Muscle layer of duodenum (tissue), 2 donors: ENCODE data around the gene FBXO42.
"Not testable (repeated sequence)": the region's sequence is repeated elsewhere in the genome, so short reads cannot be mapped to it uniquely, and the experiment has no call there.

ENCODE experiments used
- H3K27ac ChIP-seq: one replicate; pipeline ENCODE4 v1.7.0; 2013; ENCODE audit warnings: mild to moderate bottlenecking, low read length
- H3K27me3 ChIP-seq: one replicate; pipeline ENCODE4 v1.7.0; 2013; ENCODE audit warnings: low read depth, mild to moderate bottlenecking, control low read depth, low read length
- H3K36me3 ChIP-seq, 2 donors: one replicate each; pipeline ENCODE4 v1.7.0; 2013; ENCODE audit warnings: low read length in 2 of 2, control low read depth in 1 of 2, mild to moderate bottlenecking in 1 of 2; ENCODE audit not compliant: insufficient read depth in 2 of 2, control insufficient read depth in 1 of 2
- H3K4me1 ChIP-seq, 2 donors: one replicate each; pipeline ENCODE4 v1.7.0; 2013; ENCODE audit warnings: low read length in 2 of 2, mild to moderate bottlenecking in 2 of 2, control low read depth in 1 of 2, moderate library complexity in 1 of 2; ENCODE audit not compliant: insufficient read depth in 2 of 2, control insufficient read depth in 1 of 2
- H3K4me3 ChIP-seq, 2 donors: one replicate each; pipeline ENCODE4 v1.7.0; 2013; ENCODE audit warnings: low read length in 2 of 2, low read depth in 1 of 2, mild to moderate bottlenecking in 1 of 2
- H3K9me3 ChIP-seq, 2 donors: one replicate each; pipeline ENCODE4 v1.7.0; 2013; ENCODE audit warnings: low read length in 2 of 2, control low read depth in 1 of 2, mild to moderate bottlenecking in 1 of 2; ENCODE audit not compliant: control insufficient read depth in 1 of 2
- donor health status: healthy.

The FBXO42 gene

GRCh38 chr1:16246961-16247360, 105.3 kb downstream of the FBXO42 start:
- Histone ChIP-seq H3K9me3 (no peaks in the 10 kb centered on the region), H3K27ac (no peak overlapping the region), H3K4me1 (peaks cover 18 to 36% of the 10 kb centered on the region in 2 donors), H3K27me3 (no peaks in the 10 kb centered on the region), H3K4me3 (no peak overlapping the region), H3K36me3 (peaks cover 16 to 31% of the 10 kb centered on the region in 2 donors)

- Histone ChIP-seq H3K36me3 (peaks cover 9 to 24% of the 10 kb centered on the region in 2 donors), H3K4me1 (peaks cover 18 to 36% of the 10 kb centered on the region in 2 donors)
- H3K27ac ChIP-seq, H3K27me3 ChIP-seq, H3K4me3 ChIP-seq, H3K9me3 ChIP-seq: not testable (repeated sequence)
These were observed 106.0 kb downstream of the FBXO42 start for GRCh38 chr1:16246239-16246638.

GRCh38 chr1:16245476-16246196, 106.6 kb downstream of the FBXO42 start:
- no peaks in the 10 kb centered on the region for H3K27me3 ChIP-seq
- no peak overlapping the region for H3K27ac ChIP-seq
- H3K36me3 ChIP-seq: peaks cover 5 to 18% of the 10 kb centered on the region in 2 donors
- H3K4me3 ChIP-seq: no peak overlapping the region
- H3K4me1 ChIP-seq: peaks cover 18 to 34% of the 10 kb centered on the region in 2 donors
- H3K9me3 ChIP-seq: no peaks in the 10 kb centered on the region

GRCh38 chr1:16244650-16245285, 107.5 kb downstream of the FBXO42 start:
- Histone ChIP-seq H3K36me3 (peaks cover 5 to 13% of the 10 kb centered on the region in 2 donors), H3K9me3 (no peaks in the 10 kb centered on the region), H3K27me3 (no peaks in the 10 kb centered on the region), H3K4me1 (peaks cover 18 to 29% of the 10 kb centered on the region in 2 donors), H3K27ac (no peak overlapping the region), H3K4me3 (no peak overlapping the region)

GRCh38 chr1:16243936-16244649, 108.2 kb downstream of the FBXO42 start:
- Histone ChIP-seq H3K27ac (no peak overlapping the region), H3K4me3 (no peak overlapping the region), H3K27me3 (no peaks in the 10 kb centered on the region), H3K9me3 (no peaks in the 10 kb centered on the region), H3K36me3 (peaks cover 5 to 13% of the 10 kb centered on the region in 2 donors), H3K4me1 (peaks cover 12 to 22% of the 10 kb centered on the region in 2 donors)

DNA sequence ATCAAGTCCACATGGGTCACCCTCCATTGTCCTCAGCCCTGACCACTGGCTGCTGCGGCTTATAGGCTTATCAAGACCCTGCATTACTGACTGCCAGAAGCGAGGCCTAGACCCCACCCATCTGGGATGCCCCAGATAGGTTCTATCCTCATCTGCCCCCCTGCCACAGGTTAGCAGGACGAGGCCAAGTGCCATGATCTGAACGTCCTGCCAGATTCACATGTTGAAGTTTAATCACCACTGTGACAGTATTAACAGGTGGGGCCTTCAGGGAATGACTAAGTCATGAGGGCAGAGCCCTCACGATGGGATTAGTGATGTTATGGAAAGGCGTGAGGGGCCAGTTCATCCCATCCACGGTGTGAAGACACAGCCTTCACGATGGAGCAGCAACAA, 109.1 kb downstream of the FBXO42 start:
- H3K36me3 ChIP-seq: peaks cover 5 to 13% of the 10 kb centered on the region in 2 donors
- no peaks in the 10 kb centered on the region for H3K9me3 ChIP-seq
- H3K4me3 ChIP-seq: no peak overlapping the region
- no peak overlapping the region for H3K27ac ChIP-seq
- peaks cover 3 to 14% of the 10 kb centered on the region in 2 donors for H3K4me1 ChIP-seq
- H3K27me3 ChIP-seq: no peaks in the 10 kb centered on the region

GRCh38 chr1:16242556-16243214, 109.6 kb downstream of the FBXO42 start:
- H3K36me3 ChIP-seq: peaks cover 5 to 13% of the 10 kb centered on the region in 2 donors
- no peak overlapping the region for H3K4me3 ChIP-seq
- H3K27ac ChIP-seq: no peak overlapping the region
- no peaks in the 10 kb centered on the region for H3K27me3 ChIP-seq
- H3K9me3 ChIP-seq: no peaks in the 10 kb centered on the region
- peaks cover 2 to 12% of the 10 kb centered on the region in 2 donors for H3K4me1 ChIP-seq

- Histone ChIP-seq H3K27ac (no peak overlapping the region), H3K36me3 (peaks cover 0 to 7% of the 10 kb centered on the region in 2 donors), H3K4me3 (no peak overlapping the region), H3K4me1 (peaks cover 6 to 21% of the 10 kb centered on the region in 2 donors), H3K9me3 (no peaks in the 10 kb centered on the region), H3K27me3 (no peaks in the 10 kb centered on the region)
These were observed 111.0 kb downstream of the FBXO42 start for GRCh38 chr1:16241221-16241708.

GRCh38 chr1:16239972-16240491, 112.2 kb downstream of the FBXO42 start:
- Histone ChIP-seq H3K27ac (no peak overlapping the region), H3K4me1 (peaks cover 8 to 26% of the 10 kb centered on the region in 2 donors), H3K9me3 (no peaks in the 10 kb centered on the region), H3K27me3 (no peaks in the 10 kb centered on the region), H3K36me3 (no peaks in the 10 kb centered on the region), H3K4me3 (no peak overlapping the region)

GRCh38 chr1:16237343-16237830, 114.9 kb downstream of the FBXO42 start:
- H3K9me3 ChIP-seq: no peaks in the 10 kb centered on the region
- H3K4me3 ChIP-seq: peak overlapping the region; percentile 68 to 79
- H3K27ac ChIP-seq: peak overlapping the region; percentile 58
- H3K36me3 ChIP-seq: peaks cover 4% of the 10 kb centered on the region in 2 donors
- no peaks in the 10 kb centered on the region for H3K27me3 ChIP-seq
- H3K4me1 ChIP-seq: peaks cover 8 to 17% of the 10 kb centered on the region in 2 donors
